Measurements from ENCODE around the gene NAA25.
A peak's percentile ranks its signal among the peaks of the same experiment; 100 is the strongest.
"Not testable (repeated sequence)": the region's sequence is repeated elsewhere in the genome, so short reads cannot be mapped to it uniquely, and the experiment has no call there.

NAA25 gene

DNA sequence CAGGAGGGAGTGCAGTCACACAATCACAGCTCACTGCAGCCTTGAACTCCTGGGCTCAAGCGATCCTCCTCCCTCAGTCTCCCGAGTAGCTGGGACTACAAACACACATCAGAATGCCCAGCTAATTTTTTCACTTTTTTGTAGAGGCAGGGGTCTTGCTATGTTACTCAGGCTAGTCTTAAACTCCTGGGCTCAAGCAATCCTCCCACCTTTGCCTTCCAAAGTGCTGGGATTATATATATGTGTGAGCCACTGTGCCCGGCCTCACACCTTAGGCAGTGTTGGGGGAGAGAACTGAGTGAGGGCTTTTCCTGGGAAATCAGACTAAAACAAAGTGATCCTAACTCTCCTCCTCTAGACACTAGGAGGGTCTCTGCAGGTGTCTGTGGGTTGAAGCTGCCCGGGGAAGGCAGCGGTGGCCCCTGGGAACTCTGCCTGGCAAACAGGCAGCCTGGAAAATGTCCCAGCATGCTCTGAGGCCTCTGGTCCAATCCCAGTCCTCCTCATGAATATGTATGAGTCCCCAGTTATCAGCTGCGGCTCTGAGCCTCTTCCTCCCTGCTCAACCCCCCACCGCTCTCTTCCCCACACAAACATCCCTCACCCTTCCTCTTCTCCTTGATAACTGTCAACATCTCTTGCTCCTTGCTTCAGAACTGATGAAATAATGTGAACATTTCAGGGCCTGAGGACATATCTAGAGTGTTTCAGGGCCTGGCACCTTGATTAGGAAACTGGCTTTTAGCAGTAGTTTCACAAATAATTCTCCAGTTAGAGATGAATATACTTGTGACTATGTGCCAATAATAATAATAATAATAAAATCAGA is 7.9 kb upstream of the NAA25 start:
- DNase-seq (ENCODE audit: low read depth), result no peak

- no peak for DNase-seq (ENCODE audit: low read depth)
Observed at GRCh38 chr12:112115259-112116045, 6.9 kb upstream of the NAA25 start.

DNA sequence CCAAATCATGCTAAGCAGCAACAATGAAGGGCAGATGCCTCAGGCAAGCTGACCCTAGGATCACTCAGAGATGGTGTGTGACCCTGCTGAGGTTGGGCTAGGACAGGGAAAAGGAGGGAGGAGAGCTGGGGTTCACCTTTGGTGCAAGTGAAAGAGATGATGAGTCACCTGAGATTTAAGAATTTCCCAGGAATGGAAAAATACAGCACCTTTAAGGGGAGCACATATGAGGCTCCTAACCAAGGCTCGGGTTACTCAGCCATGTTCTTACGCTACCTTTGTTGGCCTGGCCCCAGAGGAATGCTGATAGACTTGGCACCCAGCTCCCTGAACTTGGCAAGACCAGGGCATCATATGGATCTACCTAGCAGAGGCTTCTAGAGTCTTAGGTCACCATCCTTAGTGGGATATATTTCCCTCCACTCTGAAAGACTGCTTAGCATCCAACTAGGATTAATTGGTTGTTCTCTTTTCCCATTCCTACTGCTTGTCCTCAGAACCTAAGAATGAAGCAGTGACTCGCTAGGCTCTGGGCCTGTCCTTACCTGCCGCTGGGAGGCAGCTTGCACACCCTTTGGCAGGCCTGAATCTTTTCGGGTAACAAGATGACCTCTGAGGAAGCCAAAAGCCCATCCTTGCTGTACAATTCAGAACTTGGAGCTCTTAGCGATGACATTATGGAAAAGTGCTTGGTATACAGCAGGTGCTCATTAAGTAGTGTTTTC is 4.0 kb upstream of the NAA25 start:
- DNase-seq (ENCODE audit: low read depth), result no peak

GRCh38 chr12:112111931-112112330 is 3.3 kb upstream of the NAA25 start:
- no peak for DNase-seq (ENCODE audit: low read depth)

DNA sequence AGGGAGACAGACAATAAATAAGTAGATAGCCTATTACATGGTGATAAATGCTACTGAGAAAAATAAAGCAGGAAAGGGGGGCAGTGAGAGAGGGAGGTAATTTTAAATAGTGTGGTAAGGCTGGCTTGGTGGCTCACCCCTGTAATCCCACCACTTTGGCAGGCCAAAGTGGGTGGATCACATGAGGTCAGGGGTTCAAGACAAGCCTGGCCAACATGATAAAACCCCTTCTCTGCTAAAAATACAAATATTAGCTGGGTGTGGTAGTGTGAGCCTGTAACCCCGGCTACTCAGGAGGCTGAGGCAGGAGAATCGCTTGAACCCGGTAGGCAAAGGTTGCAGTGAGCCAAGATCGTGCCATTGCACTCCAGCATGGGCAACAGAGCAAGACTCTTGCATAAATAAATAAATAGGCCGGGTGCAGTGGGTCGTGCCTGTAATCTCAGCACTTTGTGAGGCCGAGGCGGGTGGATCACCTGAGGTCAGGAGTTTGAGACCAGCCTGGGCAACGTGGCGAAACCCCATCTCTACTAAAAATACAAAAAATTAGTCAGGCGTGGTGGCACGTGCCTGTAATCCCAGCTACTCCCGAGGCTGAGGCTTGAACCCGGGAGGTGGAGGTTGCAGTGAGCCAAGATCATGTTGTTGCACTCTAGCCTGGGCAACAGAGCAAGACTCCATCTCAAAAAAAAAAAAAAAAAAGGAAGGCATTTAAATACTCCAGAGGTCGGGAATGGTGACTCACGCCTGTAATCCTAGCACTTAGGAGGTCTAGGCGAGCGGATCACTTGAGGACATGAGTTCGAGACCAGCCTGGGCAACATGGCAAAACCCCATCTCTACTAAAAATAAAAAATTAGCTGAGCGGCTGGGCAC is 2.4 kb upstream of the NAA25 start:
- DNase-seq (ENCODE audit: low read depth), result not testable (repeated sequence)

DNA sequence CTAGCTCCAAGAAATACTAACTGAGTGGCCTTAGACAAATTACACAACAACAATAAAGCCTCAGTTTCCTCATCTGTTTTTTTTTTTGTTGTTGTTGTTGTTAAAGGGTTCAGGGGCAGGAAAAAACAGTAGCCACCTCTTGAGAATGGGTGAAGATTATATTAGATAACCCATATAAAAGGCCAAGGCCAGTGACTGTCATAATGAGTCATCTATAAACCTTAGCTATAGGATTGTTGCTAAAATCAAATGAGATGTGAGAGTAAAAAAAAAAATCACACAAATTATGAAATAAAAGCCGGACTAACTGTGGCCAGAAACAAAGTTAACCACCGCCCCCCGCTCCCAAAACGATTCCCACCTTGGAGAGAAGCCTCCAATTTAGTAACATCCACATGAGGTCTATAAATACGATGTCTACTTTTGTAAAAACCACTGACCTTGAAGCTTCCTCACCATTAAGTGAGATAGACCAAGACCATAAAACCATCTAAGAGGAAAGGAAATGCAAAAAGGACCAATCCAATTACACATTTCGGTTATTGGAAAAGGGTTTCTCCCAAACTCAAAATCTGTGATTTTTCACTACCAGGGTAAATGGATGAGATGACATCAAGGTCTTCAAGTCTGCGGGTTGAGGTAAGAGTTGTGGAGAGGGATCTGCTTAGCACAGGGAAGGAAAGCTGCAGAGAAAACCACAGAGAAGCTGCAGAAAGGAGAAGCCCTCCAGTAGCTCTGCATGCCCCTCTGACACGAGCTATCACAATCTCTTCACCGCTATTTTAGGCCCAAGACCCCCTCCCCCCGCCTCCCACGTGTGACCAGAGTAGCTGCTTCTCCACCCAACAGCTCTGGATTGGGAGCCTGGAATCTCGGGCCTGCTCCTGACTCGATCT is 1.0 kb downstream of the NAA25 start:
- no peak for DNase-seq (ENCODE audit: low read depth)

GRCh38 chr12:112105891-112106290 is 2.7 kb downstream of the NAA25 start:
- no peak for DNase-seq (ENCODE audit: low read depth)

DNA sequence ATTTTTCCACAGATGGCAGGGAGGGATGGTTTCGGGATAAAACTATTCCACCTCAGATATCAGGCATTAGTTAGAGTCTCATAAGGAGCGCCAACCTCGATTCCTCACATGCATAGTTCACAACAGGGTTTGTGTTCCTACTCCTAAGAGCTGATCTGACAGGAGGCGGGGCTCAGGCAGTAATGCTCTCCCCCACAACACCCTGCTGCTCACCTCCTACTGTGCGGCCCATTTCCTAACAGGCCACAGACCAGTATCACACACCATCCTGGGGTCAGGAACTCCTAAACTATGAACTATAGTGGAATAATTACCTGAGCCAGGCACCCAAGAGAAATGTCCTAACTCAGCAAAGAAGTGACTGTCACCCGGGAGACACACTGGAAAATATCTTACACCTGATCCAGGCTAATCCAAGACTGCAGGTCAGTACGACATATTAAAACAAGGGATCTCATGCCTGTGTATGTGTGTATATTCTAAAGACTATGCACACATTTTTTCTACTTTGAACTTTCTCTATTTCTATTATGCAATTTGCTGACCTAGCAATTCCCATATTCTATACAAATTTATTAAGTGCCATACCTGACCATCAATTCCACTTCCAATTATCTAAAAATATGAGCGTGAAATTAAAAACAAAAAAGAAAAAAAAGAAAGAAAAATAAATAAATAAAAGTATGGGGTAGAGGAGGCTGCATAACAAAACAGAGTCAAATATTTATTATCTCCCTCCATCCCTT is 4.7 kb downstream of the NAA25 start:
- no peak for DNase-seq (ENCODE audit: low read depth)

- DNase-seq (ENCODE audit: low read depth), result not testable (repeated sequence)
Observed at GRCh38 chr12:112102746-112103145, 5.8 kb downstream of the NAA25 start.

- no peak for DNase-seq (ENCODE audit: low read depth)
Observed at GRCh38 chr12:112102127-112102526, 6.5 kb downstream of the NAA25 start.

DNA sequence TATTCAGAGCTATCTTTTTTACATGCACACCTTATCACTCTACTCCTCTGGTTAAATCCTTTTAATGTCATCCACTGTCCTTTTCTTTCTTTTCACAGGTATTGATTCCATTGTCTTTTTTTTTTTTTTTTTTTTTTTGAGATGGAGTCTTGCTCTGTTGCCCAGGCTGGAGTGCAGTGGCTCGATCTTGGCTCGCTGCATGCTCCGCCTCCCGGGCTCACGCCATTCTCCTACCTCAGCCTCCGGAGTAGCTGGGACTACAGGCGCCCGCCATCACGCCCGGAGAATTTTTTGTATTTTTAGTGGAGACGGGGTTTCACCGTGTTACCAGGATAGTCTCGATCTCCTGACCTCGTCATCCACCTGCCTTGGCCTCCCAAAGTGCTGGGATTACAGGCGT is 8.1 kb downstream of the NAA25 start:
- DNase-seq (ENCODE audit: low read depth), result not testable (repeated sequence)

- no peak for DNase-seq (ENCODE audit: low read depth)
Observed at GRCh38 chr12:112097641-112098040, 10.9 kb downstream of the NAA25 start.

GRCh38 chr12:112096667-112097066 is 11.9 kb downstream of the NAA25 start:
- peak; percentile 53 for DNase-seq (ENCODE audit: low read depth)

DNA sequence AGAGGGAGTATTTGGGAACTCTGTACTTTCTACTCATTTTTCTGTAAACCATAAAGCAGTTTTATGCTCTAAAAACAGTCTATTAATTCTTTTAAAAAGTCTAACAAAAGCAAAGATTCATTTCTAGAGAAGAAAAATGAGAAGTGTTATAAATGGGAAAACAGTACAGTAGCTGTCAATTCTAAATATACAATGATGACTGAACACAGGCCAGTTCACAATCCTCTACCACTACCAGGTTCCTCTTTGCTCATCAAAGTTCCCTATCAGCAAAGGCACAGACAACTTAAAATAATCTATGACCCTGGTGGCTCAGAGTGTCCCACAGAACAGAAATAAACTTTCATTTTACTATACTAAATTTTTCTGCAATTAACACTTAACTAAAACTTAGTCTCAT is 12.5 kb downstream of the NAA25 start:
- DNase-seq (ENCODE audit: low read depth), result no peak

DNA sequence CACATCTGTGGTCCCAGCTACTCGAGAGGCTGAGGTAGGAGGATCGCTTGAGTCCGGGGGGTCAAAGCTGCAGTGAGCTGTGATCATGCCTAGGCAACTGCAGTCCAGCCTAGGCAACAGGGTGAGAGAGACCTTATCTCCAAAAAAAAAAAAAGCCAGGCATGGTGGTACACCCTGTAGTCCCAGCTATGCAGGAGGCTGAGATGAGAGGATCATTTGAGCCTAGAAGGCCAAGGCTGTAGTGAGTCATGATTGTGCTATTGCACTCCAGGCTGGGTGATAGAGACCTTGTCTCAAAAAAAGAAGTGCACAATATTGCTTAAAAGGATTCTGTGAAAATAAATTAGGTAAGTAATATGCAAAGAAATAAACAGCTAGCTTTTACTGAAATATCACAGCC is 17.0 kb downstream of the NAA25 start:
- no peak for DNase-seq (ENCODE audit: low read depth)

DNA sequence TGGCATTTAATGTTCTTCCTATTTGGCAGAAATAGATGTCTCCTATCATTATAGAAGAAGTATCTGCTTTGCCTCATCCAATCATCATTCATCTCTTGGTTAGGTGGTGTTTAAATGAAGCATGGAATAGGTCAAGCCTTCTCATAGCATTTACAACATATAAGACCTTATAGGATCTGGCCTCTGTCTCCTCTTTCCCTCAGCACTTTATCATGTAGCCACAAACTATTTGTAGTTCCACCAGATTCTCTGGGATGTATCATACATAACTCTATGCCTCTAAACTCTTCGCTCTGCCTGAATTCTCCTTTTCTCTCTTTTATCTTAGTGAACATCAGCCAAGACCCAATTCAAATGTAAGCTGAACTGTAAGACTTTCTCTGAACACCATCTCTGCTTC is 20.7 kb downstream of the NAA25 start:
- no peak for DNase-seq (ENCODE audit: low read depth)

DNA sequence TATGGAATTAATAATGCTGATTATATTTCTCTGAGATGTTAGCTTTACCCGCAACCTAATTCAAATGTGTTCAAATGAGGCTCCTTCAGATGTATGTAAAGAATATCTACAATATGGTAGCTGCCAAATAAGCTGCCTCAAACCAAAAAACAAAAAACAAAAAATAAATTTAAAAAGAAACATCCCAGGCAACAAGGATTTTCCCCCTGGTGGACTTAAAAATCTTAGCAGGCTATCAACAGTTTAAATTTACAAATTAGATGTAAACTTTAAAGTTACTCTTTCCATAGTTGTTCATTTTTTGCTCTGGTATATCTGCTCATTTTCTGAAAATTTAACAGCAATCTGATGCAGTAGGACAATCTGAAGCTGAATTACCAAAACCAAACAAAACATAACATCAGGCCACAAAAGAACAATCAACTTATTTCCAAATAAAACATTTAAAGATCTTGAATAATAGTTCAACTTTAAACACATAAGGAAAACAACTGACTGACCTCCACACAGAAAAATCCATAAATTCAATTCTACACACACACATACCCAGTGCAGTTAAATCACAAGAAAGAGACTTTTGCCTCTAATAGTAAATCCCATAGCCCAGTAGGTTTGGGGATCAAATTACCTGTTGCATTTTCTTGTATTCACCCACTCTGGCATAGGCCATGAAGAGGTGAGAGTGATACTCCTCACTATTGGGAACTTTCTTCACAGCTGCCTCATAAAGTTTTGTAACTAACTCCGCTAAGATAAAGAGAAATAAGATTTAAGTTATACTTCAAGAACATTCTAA is 21.3 kb downstream of the NAA25 start:
- DNase-seq (ENCODE audit: low read depth), result no peak

DNA sequence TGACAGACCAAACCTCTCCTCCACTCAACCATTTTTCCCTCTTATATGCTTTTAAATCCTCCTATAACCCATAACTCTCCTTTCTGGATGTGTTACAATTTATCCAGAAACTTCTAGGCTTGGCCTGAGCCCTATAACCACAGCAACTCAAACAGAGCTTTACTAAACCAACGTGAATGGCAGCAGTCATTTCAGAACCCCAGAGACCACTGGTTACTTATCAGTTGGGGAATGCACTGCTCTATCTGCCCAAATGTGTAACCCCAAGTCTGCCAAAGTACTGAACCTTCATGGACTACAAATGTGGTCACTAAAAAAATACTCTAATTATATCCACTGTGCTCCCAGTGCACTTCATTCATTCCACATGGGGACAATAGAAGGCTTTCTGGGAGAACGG is 42.0 kb downstream of the NAA25 start:
- no peak for DNase-seq (ENCODE audit: low read depth)

DNA sequence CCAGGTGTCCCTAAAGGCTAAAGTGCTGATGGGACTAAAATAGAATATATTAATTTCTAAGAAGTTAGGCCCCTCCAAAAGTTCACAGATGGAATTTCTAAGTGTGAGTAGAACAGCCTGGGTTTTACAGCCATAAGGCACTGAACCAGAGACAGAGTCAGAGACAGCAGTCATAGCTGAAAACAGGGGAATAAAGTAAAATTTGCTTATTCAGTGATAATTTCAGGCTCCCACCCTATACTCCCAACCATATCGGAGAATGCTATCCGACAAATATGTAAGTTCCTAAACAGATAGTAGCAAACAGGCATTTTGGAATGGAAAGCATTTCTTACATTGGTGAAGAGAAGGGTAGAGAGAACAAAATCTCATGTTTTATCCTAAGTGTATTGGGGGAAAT is 45.3 kb downstream of the NAA25 start:
- DNase-seq (ENCODE audit: low read depth), result no peak
